HG03095 (cell line): ENCODE measurements around the gene ICAM2.
"Not testable (repeated sequence)": the region's sequence is repeated elsewhere in the genome, so short reads cannot be mapped to it uniquely, and the experiment has no call there.

Source experiments
- ATAC-seq: cut with Tn5 transposase; IDR thresholded peaks from one replicate; pipeline ENCODE4 v1.9.1; 2021; ENCODE audit warnings: moderate library complexity; ENCODE audit not compliant: unreplicated experiment

ICAM2 gene

DNA sequence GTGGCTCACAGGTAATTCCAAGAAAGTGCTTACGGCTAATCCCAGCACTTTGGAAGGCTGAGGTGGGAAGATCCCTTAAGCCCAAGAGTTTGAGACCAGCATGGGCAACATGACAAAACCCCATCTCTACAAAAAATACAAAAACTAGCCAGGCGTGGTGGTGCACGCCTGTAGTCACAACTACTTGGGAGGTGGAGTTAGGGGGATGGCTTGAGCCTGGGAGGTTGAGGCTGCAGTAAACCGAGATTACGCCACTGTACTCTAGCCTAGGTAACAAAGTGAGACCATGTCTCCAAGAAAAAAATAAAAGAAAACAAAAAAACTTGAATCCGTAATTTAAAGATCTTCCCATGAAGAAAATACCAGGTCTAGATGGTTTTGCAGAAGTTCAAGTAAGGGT, 5.0 kb downstream of the ICAM2 start:
- ATAC-seq: no peak

DNA sequence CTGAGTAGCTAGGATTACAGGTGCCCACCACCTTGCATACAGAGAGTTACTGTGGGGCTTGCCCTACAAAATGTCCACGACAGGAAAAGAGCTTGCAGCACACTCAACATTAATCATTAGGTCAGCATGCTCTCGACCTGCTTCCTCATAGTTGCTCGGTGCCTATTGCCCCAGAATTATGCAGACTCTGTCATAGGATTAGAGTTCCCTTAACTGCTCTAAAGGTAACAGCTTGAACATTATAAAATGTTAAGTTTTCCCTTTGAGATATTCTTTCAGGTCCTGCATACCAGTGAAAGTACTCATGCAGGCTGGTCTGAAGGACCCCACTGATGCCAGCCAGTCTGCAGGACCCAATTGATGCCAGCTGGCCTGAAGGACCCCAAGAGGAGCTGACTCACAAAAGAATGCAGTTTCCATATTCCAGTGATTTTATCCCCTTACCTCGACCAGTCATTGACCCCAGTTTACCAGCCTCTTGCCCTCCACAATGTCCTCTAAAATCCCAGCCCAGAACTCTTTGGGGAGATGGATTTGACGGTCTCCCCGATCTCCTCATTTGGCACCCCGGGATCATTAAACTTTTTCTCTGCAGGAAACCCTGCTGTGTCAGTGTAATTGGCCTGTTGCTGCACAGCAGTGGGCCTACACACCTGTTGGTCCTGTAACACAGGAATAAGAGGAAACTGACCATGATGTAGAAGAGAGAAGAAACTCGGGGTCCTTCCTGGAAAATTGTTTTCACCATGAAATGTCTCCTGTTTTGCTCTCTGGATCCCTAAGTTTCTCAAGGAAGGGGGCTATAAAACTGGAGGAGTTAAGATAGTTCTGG, 10.6 kb downstream of the ICAM2 start:
- no peak for ATAC-seq

- no peak for ATAC-seq
These were observed 11.6 kb downstream of the ICAM2 start for GRCh38 chr17:64008830-64009229.

- ATAC-seq: no peak
These were observed 12.1 kb downstream of the ICAM2 start for GRCh38 chr17:64008346-64008745.

GRCh38 chr17:64007838-64008282, 12.6 kb downstream of the ICAM2 start:
- no peak for ATAC-seq

DNA sequence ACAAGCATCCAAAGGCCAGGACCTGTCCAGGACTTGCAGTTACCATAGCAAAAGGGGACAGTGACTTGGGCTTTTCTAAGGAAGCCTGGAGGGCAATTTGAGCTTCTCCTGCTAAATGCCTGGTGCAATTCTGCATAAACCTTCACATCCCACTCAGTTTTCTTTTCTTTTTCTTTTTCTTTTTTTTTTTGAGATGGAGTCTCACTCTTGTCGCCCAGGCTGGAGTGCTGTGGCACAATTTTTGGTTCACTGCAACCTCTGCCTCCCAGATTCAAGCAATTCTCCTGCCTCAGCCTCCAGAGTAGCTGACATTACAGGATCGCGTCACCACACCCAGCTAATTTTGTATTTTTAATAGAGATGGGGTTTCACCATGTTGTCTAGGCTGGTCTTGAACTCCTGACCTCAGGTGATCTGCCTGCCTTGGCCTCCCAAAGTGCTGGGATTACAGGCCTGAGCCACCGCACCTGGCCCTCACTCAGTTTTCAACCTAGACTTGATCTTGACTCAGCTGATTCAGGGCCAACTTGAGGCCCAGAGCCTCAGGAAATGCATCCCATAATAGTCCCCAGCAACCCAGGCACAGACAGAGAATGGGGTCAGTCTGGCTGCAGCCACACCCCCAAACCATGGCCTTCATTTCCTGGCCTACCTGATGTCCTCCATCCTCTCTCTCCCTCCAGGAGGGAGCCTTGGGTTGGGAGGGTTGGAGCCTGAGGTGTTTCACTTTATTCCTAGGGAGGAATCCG, 13.2 kb downstream of the ICAM2 start:
- ATAC-seq: not testable (repeated sequence)

GRCh38 chr17:64006361-64007088, 13.9 kb downstream of the ICAM2 start:
- no peak for ATAC-seq

- ATAC-seq: no peak
These were observed 14.7 kb downstream of the ICAM2 start for GRCh38 chr17:64005734-64006167.

GRCh38 chr17:64004903-64005733, 15.3 kb downstream of the ICAM2 start:
- no peak for ATAC-seq

DNA sequence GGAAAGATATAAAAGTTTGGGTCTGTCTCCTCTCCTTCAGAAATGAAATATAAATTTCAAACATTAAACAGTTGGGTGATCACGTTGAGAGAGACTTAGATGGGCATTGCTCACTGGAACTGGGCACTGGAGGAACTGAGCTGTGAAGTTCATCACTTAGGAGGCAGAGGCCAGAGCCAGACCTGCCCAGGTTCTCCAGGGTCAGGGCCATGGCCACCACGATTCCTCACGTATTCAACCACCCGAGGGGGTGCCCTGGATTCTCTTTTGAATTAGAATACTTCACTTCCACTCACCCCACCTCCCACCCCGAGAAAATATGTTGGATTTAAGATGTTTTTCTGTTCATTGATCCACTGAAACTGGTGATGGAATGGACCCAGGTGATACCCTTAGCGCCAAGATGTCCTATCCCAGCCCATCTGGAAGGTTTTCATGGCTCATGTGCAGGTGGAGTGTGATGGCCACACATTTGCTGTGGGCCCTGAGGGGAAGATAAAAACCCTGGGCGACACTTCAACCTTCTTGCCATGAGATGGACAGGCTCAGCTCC, 16.1 kb downstream of the ICAM2 start:
- no peak for ATAC-seq

GRCh38 chr17:64003526-64004121, 16.8 kb downstream of the ICAM2 start:
- ATAC-seq: no peak

DNA sequence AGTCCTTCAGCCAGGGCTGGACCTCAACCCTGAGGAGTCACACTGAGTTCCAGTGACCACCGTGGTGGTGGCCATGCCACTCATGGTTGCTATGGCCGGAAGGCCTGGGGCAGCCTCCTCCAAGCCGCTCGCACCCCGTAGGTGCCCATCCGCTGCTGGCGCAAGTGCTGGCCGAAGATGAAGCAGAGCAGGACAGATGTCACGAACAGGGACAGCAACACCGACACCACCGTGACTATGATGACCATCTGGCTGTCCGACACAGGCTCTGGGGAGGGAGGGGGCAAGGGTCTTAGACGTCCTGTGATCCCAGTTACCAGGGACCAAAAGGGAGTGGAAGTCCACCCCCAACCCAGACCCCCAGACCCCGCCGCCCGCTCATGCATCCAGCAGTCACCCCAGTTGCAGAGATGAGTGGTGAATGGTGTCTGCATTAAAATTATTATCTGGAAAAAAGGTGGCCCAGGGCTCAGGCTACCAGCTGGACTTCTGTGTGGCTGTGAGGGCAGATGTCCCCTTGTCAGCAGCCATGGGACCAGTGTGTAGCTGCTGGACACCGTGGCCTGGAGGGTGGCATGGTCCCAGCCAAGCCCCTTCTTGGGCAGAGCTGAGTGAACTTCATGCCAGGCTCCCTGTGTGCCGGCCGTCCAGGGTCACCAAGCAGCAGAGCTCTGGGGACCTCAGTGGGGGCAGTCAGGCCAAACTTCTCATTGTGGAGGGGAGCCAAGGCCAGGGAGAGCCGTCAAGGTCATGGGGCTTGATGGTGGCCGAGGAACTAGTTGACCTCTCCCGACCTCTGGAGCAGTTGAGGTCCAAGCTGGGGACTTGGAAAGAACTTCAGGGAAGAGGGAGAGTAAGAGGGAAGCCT, 17.5 kb downstream of the ICAM2 start:
- ATAC-seq: no peak

DNA sequence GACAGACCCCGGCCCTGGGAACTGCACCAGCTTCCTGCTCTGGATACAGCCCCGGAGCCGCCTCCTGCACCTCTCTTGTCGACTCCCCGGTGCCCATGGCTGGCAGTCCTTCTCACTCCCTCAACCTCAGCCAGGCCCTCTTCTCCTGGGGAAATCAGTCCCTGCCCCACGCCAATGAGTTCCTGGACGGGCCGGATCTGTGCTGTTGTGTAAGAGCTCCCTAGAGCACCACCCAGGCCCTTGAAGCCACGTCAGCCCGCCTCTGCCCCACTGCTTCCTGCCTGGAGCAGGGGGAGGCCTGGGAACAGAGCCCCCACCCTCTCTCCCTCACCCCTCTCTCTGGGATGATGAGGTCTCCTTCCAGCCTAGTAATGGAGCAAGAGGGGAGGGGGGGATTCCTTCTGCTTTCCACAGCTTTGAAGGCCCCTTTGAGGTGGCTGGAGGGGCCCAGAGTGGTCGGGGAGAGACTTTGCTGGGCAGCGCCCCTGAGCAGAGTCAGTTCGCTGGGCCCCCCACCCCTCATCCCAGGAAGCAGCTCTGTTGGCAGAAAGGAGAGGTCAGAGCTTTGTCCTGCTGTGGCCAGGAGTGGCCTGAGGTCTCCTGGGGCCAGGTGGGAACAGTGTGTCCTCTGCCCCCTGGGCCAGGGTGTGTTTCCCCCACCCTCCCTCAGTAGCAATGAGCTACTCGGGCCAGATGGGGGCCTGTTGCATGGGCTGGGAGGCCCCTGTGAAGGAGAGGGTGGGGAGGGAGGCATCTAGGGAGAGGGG, 18.5 kb downstream of the ICAM2 start:
- no peak for ATAC-seq

- ATAC-seq: no peak
These were observed 19.3 kb downstream of the ICAM2 start for GRCh38 chr17:64001091-64001579.

- ATAC-seq: no peak
These were observed 20.5 kb downstream of the ICAM2 start for GRCh38 chr17:63999680-64000531.

GRCh38 chr17:63998721-63999679, 21.4 kb downstream of the ICAM2 start:
- ATAC-seq: no peak
